K562 (cell line): ENCODE data around the gene MBNL2. TPM values are rescaled to one million over a fixed set of nuclear protein-coding genes. Genes with fewer than 3 reads are reported as not detected.

Source experiments
- ATAC-seq: fragments of 200-7000 bp; cut with Tn5 transposase; 3 replicates; pipeline ENCODE4 v1.9.1; 2020; ENCODE audit warnings: moderate library complexity
- BruUV-seq: library from RNA; stranded (reverse); fragments of 400-500 nt; replicated peaks from 2 replicates; lab custom pipeline; 2021; lab: Mats Ljungman, UMichigan
- CTCF ChIA-PET: fragments of 300-600 bp; formaldehyde crosslinking; extraction: SDS; loops from one replicate; lab custom pipeline; 2021; ENCODE audit warnings: low intra/inter-chr PET ratio; lab: Yijun Ruan, JAX
- POLR2A ChIA-PET: fragments of 300-600, 350-650 bp; sonication (Branson Sonifier 250); formaldehyde crosslinking; extraction: SDS; loops from one replicate; lab custom pipeline; 2021; ENCODE audit warnings: antibody characterized with exemption, inconsistent platforms; lab: Yijun Ruan, JAX
- DNase-seq, 4 experiments: peaks; one replicate each; pipeline versions ENCODE4 v3.0.0 to v3.0.0-alpha.2; 2011 to 2018; ENCODE audit warnings: low spot score in 3 of 4, mixed read lengths in 3 of 4; ENCODE audit errors: extremely low read depth in 1 of 4
- FAIRE-seq: peaks from 2 replicates; lab custom pipeline; 2011; peaks lifted over from hg19 to GRCh38; lab: Jason Lieb, UNC
- H2AFZ ChIP-seq: 2 replicates; pipeline ENCODE4 v1.6.0; 2011; ENCODE audit warnings: low read depth, low read length, control low read depth, inconsistent platforms
- H3K27ac ChIP-seq: fragments of 200-600 bp; 3 replicates; pipeline ENCODE4 v1.8.0; 2011; ENCODE audit warnings: low read depth, mild to moderate bottlenecking, control low read depth, inconsistent platforms, low read length, moderate library complexity, mixed read lengths; ENCODE audit errors: extremely low read depth
- H3K27me3 ChIP-seq, 2 experiments: fragments of 300-600 bp in 1 of 2; 2 replicates in 1 of 2; 3 replicates in 1 of 2; pipeline versions ENCODE4 v1.6.0 to v1.8.0; 2011; ENCODE audit warnings: inconsistent platforms in 2 of 2, low read length in 2 of 2, mild to moderate bottlenecking in 1 of 2, mixed read lengths in 1 of 2, moderate library complexity in 1 of 2; ENCODE audit not compliant: control insufficient read depth in 2 of 2, insufficient read depth in 2 of 2
- H3K36me3 ChIP-seq: fragments of 300-600 bp; 3 replicates; pipeline ENCODE4 v1.8.0; 2011; ENCODE audit warnings: mild to moderate bottlenecking, low read length, inconsistent platforms; ENCODE audit not compliant: control insufficient read depth, insufficient read depth
- H3K4me1 ChIP-seq, 2 experiments: fragments of 200-600 bp in 1 of 2; replicated peaks in 1 of 2; 2 replicates in 1 of 2; 3 replicates in 1 of 2; pipeline versions ENCODE4 v1.5.1 to v1.8.0; 2011; ENCODE audit warnings: inconsistent platforms in 2 of 2, low read length in 2 of 2, mild to moderate bottlenecking in 1 of 2, mixed read lengths in 1 of 2, moderate library complexity in 1 of 2; ENCODE audit not compliant: control insufficient read depth in 2 of 2, insufficient read depth in 2 of 2
- H3K4me2 ChIP-seq: 2 replicates; pipeline ENCODE4 v1.6.1; 2011; ENCODE audit warnings: low read length, control low read depth, inconsistent platforms, mixed read lengths; ENCODE audit not compliant: insufficient read depth
- H3K4me3 ChIP-seq: fragments of 200-600 bp; sonication (generic), shearing (Covaris generic); 2 replicates; pipeline ENCODE4 v1.5.1; 2016; ENCODE audit warnings: control low read depth, inconsistent platforms
- H3K79me2 ChIP-seq: fragments of 200-600 bp; 3 replicates; pipeline ENCODE4 v1.8.0; 2011; ENCODE audit warnings: low read length, inconsistent platforms; ENCODE audit not compliant: control insufficient read depth, insufficient read depth
- H3K9ac ChIP-seq, 2 experiments: 2 replicates each; pipeline versions ENCODE4 v1.6.0 to v1.6.1; 2011; ENCODE audit warnings: low read depth in 2 of 2, low read length in 2 of 2, control low read depth in 1 of 2, inconsistent platforms in 1 of 2, mild to moderate bottlenecking in 1 of 2, mixed read lengths in 1 of 2; ENCODE audit not compliant: insufficient read depth in 1 of 2
- H3K9me1 ChIP-seq: one replicate; pipeline ENCODE4 v1.6.0; 2011; ENCODE audit warnings: inconsistent platforms, mild to moderate bottlenecking, low read length, moderate library complexity; ENCODE audit not compliant: control insufficient read depth, insufficient read depth
- H3K9me3 ChIP-seq: replicated peaks from 2 replicates; pipeline ENCODE4 v1.5.1; 2011; ENCODE audit warnings: low read depth, low read length, inconsistent platforms; ENCODE audit not compliant: control insufficient read depth, insufficient read depth
- H4K20me1 ChIP-seq: replicated peaks from 2 replicates; pipeline ENCODE4 v1.6.1; 2011; ENCODE audit warnings: low read length, inconsistent platforms, mixed read lengths; ENCODE audit not compliant: control insufficient read depth, insufficient read depth
- LEF1 ChIP-seq: fragments of 450-650 bp; IDR thresholded peaks from 2 replicates; pipeline ENCODE4 v1.6.1; 2016; ENCODE audit warnings: mild to moderate bottlenecking
- RBM25 ChIP-seq: fragments of 200-400 bp; formaldehyde crosslinking; IDR thresholded peaks from 2 replicates; pipeline ENCODE4 v1.6.1; 2018; ENCODE audit warnings: low read length, low read depth, moderate library complexity; ENCODE audit not compliant: severe bottlenecking
- SREBF2 ChIP-seq: sonication (generic); formaldehyde crosslinking; IDR thresholded peaks from 2 replicates; pipeline ENCODE4 v1.4.0; 2020; ENCODE audit warnings: mild to moderate bottlenecking, missing genetic modification reagents
- TCF3 ChIP-seq: sonication (generic); formaldehyde crosslinking; IDR thresholded peaks from 2 replicates; pipeline ENCODE4 v1.4.0; 2020; ENCODE audit warnings: mild to moderate bottlenecking, missing genetic modification reagents
- ZNF274 ChIP-seq: IDR thresholded peaks from 2 replicates; pipeline ENCODE4 v1.6.1; 2011; ENCODE audit warnings: low read depth, mild to moderate bottlenecking, low read length, moderate library complexity, borderline replicate concordance
- ZNF696 ChIP-seq: fragments of 250-450 bp; sonication (Bioruptor Pico); conservative IDR thresholded peaks from 2 replicates; pipeline ENCODE4 v1.4.0; 2020; ENCODE audit warnings: mild to moderate bottlenecking, moderate library complexity
- WGBS: fragments of 100-300 bp; shearing (Covaris generic); methylation state at CpG from one replicate; pipeline ENCODE4 v1.1.6; 2016; ENCODE audit warnings: low coverage, mixed read lengths; ENCODE audit not compliant: insufficient coverage; ENCODE audit errors: missing lambda C conversion rate; 5-methylcytosine and 5-hydroxymethylcytosine counted together
- in situ Hi-C: fragments of 300-500 bp; cut with MboI; formaldehyde crosslinking; loops from 4 replicates; pipeline ENCODE4 v1.15.0; 2018; ENCODE audit warnings: inconsistent platforms, mixed read lengths
- intact Hi-C: fragments of 100-400 bp; cut with micrococcal nuclease; formaldehyde crosslinking; loops from 2 replicates; pipeline ENCODE4 v1.14.2; 2022
- polyA plus RNA-seq, 8 experiments: library from polyadenylated mRNA; depleted of rRNA in 4 of 8; stranded (reverse) in 5 of 8; unstranded in 3 of 8; fragments of >200 nt; fragmentation: Nextera tagmentation in 2 of 8; fragmentation: Illumina TruSeq in 1 of 8; extraction: Ambion mirVana in 2 of 8; extraction: Trizol in 1 of 8; gene quantifications; 2 replicates each; pipeline versions ENCODE4 v1.2.1 to v1.2.3, GENCODE V29; 2011 to 2014; ENCODE audit warnings: inconsistent platforms in 1 of 8, missing spikeins in 1 of 8
- total RNA-seq, 7 experiments: library from RNA; depleted of rRNA in 6 of 7; stranded (reverse); fragments of >200 nt in 6 of 7; fragmentation: Illumina TruSeq in 2 of 7; extraction: Trizol in 2 of 7; gene quantifications; 2 replicates each; pipeline versions ENCODE4 v1.2.1 to v1.2.3, GENCODE V29; 2011 to 2021; ENCODE audit warnings: low replicate concordance in 1 of 7

MBNL2 gene
- total and polyA plus RNA-seq, 9 of the 15 experiments (the other 6 are each of a cell fraction or from before 2014, with no cell fraction given): 7.0 to 24.8 (median 13.8) TPM

DNA sequence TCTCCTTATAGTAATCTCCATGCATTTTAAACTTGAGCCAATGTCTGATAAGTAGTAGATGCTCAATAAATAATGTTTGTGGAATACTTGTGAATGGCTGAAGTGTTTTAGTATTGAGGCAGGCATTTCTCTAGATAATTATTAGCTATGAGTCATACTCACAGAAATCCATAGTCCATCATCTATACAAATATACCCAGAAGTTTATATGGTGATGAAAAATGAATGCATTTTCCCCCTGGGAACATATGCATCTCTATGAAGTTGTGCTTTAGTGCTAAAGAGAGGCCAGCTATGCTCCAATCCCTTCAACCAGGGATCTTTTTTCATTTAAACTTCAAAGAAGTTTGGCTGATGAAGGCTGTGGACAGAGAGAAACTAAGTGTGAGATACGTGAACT is 17.2 kb downstream of the MBNL2 start:
- H3K4me2 ChIP-seq: 0 out of 2 replicates have a peak overlapping the region, but pooled peaks have one; percentile 5
- intact Hi-C loops: no loop called here
- H3K36me3 ChIP-seq: peaks cover 9% of the 10 kb centered on the region
- no peak overlapping the region for H3K9ac ChIP-seq
- POLR2A ChIA-PET: interaction anchor here (0.6 to 1.4 kb wide), 3 partner anchors 14 to 301 kb away, joined by 3 to 4 read pairs (median 3); no protein-coding TSS in a partner anchor
- H3K79me2 ChIP-seq: peaks cover 99% of the 10 kb centered on the region
- no peak overlapping the region for H3K4me3 ChIP-seq
- BruUV-seq: no TSS peak
- no peaks in the 10 kb centered on the region for H3K9me3 ChIP-seq
- CTCF ChIA-PET: no interaction called here
- peaks cover 0 to 34% of the 10 kb centered on the region in 2 experiments; a peak in 3 of 5 replicates for H3K4me1 ChIP-seq
- no peaks in the 10 kb centered on the region for H3K9me1 ChIP-seq
- no peaks in the 10 kb centered on the region for H3K27me3 ChIP-seq
- no peak for FAIRE-seq
- peaks cover 59% of the 10 kb centered on the region for H4K20me1 ChIP-seq
- 67% methylated on average over 1 of the region's 1 CpG for WGBS
- TF ChIP-seq ZNF696: no peak
- TF ChIP-seq LEF1: no peak
- no peak for ATAC-seq
- in situ Hi-C loops: no loop called here
- no peak overlapping the region for H2AFZ ChIP-seq
- H3K27ac ChIP-seq: no peak overlapping the region
- DNase-seq: no peak

DNA sequence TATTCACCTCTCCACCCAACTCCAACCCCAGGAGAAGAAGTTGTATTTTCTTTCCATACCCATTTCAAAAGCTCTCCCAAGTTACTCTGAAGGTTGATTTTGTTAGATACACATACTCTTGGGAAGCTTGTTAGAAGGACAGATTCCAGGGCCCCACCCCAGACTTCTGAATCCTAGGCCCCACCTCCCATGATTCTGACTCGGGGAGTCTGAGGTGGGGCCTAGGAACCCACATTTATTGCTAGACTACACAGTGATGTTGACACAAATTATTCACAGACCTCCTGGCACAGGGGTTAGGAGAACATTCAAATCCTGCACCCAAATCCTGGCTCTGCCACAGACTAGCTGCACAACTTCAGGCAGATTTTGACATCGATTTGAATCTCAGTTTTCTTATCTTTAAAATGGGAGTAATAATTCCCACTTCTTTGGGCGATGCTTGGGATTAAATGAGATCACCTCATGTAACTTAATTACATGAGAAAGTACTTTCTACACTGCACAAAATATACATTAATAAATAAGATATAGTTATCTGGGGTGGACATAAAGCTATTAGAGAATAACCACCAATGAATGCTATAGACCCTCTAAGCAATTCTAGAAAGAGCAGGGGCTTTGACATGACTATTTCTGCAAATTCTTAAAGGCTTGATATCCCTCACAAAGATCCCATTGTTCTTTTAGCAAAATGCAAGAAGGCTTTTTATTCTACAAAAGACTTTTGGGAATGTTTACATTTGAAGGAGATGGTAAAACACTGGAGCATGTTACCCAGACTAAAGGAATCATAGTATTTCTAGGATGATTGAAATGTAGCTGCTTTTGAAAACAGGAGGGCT is 18.0 kb downstream of the MBNL2 start:
- H3K4me2 ChIP-seq: no peak overlapping the region
- TF ChIP-seq RBM25: peak; percentile 53
- no peak for TF ChIP-seq TCF3
- no peak for TF ChIP-seq SREBF2
- TF ChIP-seq ZNF274: no peak
- FAIRE-seq (no peak), DNase-seq (no peak), ATAC-seq (no peak)
- no TSS peak for BruUV-seq
- H3K9me1 ChIP-seq: no peaks in the 10 kb centered on the region
- peaks cover 55% of the 10 kb centered on the region for H4K20me1 ChIP-seq
- intact Hi-C loops (no loop called here), in situ Hi-C loops (no loop called here)
- peaks cover 4% of the 10 kb centered on the region; the same call in 2 of the 3 replicates for H3K36me3 ChIP-seq
- CTCF ChIA-PET: no interaction called here
- POLR2A ChIA-PET: interaction anchor here (0.8 to 1.6 kb wide), 5 partner anchors 9 to 114 kb away, joined by 3 to 7 read pairs (median 4); no protein-coding TSS in a partner anchor
- H3K27me3 ChIP-seq: no peaks in the 10 kb centered on the region
- peaks cover 0 to 36% of the 10 kb centered on the region in 2 experiments; a peak in 3 of 5 replicates for H3K4me1 ChIP-seq
- H3K27ac ChIP-seq: no peak overlapping the region; the same call in 2 of the 3 replicates
- H2AFZ ChIP-seq: no peak overlapping the region
- H3K9me3 ChIP-seq: no peaks in the 10 kb centered on the region
- H3K4me3 ChIP-seq: no peak overlapping the region
- WGBS: 52% methylated on average over 3 of the region's 3 CpGs
- H3K9ac ChIP-seq: no peak overlapping the region
- H3K79me2 ChIP-seq: peaks cover 99% of the 10 kb centered on the region
